Panc1 (cell line): ENCODE results near the gene CCNA2.

Experiments used
- CTCF ChIP-seq: fragments of 450-650 bp; IDR thresholded peaks from 2 replicates; pipeline ENCODE4 v1.5.1; 2017; ENCODE audit warnings: mild to moderate bottlenecking
- POLR2AphosphoS5 ChIP-seq: IDR thresholded peaks from 2 replicates; pipeline ENCODE4 v1.6.1; 2012; ENCODE audit warnings: mild to moderate bottlenecking, low read depth, low read length, moderate library complexity
- SIN3A ChIP-seq: IDR thresholded peaks from 2 replicates; pipeline ENCODE4 v1.6.1; 2012; ENCODE audit warnings: low read depth, mild to moderate bottlenecking, low read length, moderate library complexity, borderline replicate concordance; ENCODE audit not compliant: insufficient read depth
- TCF7L2 ChIP-seq: IDR thresholded peaks from 2 replicates; pipeline ENCODE4 v1.6.1; 2011; ENCODE audit warnings: mild to moderate bottlenecking, low read depth, low read length, inconsistent platforms

GRCh38 chr4:121829511-121829910 lies 5.8 kb upstream of the CCNA2 start:
- TF ChIP-seq CTCF (no peak), POLR2AphosphoS5 (no peak), TCF7L2 (no peak), SIN3A (no peak)
